KMS-11 (cell line): ENCODE data around the gene HOXD4.

ENCODE experiments used
- H2AFZ ChIP-seq: fragments of 200-600 bp; sonication (generic); 2 replicates; pipeline ENCODE4 v1.6.1; 2016; ENCODE audit warnings: antibody characterized with exemption, mixed run types, low read depth
- H3K27ac ChIP-seq: fragments of 200-600 bp; sonication (generic); 2 replicates; pipeline ENCODE4 v1.6.1; 2016; ENCODE audit warnings: mild to moderate bottlenecking, mixed run types
- H3K27me3 ChIP-seq: fragments of 200-600 bp; sonication (generic); 2 replicates; pipeline ENCODE4 v1.6.1; 2017; ENCODE audit warnings: mild to moderate bottlenecking, low read depth, mixed run types, moderate library complexity; ENCODE audit not compliant: insufficient read depth
- H3K36me3 ChIP-seq: fragments of 200-600 bp; sonication (generic); 2 replicates; pipeline ENCODE4 v1.6.1; 2017; ENCODE audit warnings: mild to moderate bottlenecking, mixed run types; ENCODE audit not compliant: insufficient read depth
- H3K4me1 ChIP-seq: fragments of 200-600 bp; sonication (generic); 2 replicates; pipeline ENCODE4 v1.6.1; 2016; ENCODE audit warnings: mild to moderate bottlenecking, low read depth, mixed run types; ENCODE audit not compliant: poor library complexity, severe bottlenecking
- H3K4me2 ChIP-seq: fragments of 200-600 bp; sonication (generic); 2 replicates; pipeline ENCODE4 v1.7.0; 2016; ENCODE audit warnings: mild to moderate bottlenecking, mixed run types
- H3K4me3 ChIP-seq: fragments of 200-600 bp; sonication (generic); IDR thresholded peaks from 2 replicates; pipeline ENCODE4 v1.6.1; 2017; ENCODE audit warnings: low read depth, low read length, mixed read lengths; ENCODE audit not compliant: insufficient read depth
- H3K79me2 ChIP-seq: fragments of 200-600 bp; sonication (generic); 2 replicates; pipeline ENCODE4 v1.6.1; 2016; ENCODE audit warnings: low read depth, mixed run types; ENCODE audit not compliant: insufficient read depth
- H3K9ac ChIP-seq: fragments of 200-600 bp; sonication (generic); 2 replicates; pipeline ENCODE4 v1.6.1; 2016; ENCODE audit warnings: mild to moderate bottlenecking, mixed run types
- H4K20me1 ChIP-seq: fragments of 200-600 bp; sonication (generic); 2 replicates; pipeline ENCODE4 v1.6.1; 2016; ENCODE audit warnings: mild to moderate bottlenecking, mixed run types; ENCODE audit not compliant: insufficient read depth
- CTCF ChIP-seq: fragments of 200-600 bp; sonication (generic); conservative IDR thresholded peaks from 2 replicates; pipeline ENCODE4 v1.6.1; 2017; ENCODE audit warnings: low read depth, mild to moderate bottlenecking, antibody characterized with exemption, low read length, moderate library complexity, mixed read lengths

Gene HOXD4

DNA sequence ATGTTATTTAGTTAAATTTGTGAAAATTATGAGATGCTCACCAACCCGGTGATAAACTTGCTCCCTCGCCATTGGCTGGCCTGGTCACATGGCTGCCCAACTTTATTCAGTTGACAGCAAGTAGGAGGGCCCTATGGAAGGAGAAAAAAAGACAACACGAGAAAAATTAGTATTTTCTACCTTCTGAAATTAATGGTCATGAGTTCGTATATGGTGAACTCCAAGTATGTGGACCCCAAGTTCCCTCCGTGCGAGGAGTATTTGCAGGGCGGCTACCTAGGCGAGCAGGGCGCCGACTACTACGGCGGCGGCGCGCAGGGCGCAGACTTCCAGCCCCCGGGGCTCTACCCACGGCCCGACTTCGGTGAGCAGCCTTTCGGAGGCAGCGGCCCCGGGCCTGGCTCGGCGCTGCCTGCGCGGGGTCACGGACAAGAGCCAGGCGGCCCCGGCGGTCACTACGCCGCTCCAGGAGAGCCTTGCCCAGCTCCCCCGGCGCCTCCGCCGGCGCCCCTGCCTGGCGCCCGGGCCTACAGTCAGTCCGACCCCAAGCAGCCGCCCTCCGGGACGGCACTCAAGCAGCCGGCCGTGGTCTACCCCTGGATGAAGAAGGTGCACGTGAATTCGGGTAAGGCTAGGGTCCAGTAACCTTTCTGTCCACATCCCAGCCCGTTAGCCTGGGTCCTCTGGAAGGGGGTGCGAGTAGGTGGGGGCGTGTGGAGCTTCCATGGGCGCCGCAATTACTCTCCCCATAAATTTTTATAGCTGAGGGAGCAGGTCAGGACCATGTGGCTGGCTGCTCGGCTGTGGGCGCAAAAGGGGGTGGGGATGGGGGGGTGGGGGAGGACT is at the start of gene HOXD4:
Gene HOXD4 (plus strand): TSS at position 109 of the 846 bp plus-strand sequence. CDS start 84 bp downstream, at position 193.
- TF ChIP-seq CTCF, result no peak
- H4K20me1 ChIP-seq, result no peaks in the 10 kb centered on the region
- no peaks in the 10 kb centered on the region for H3K4me1 ChIP-seq
- no peak within 1 kb of the TSS for H3K4me2 ChIP-seq
- H3K27ac ChIP-seq, result no peak within 1 kb of the TSS
- H3K36me3 ChIP-seq, result no peaks in the 10 kb centered on the region
- H3K27me3 ChIP-seq, result no peaks in the 10 kb centered on the region
- no peak within 1 kb of the TSS for H3K9ac ChIP-seq
- H3K4me3 ChIP-seq, result no peak within 1 kb of the TSS
- no peak within 1 kb of the TSS for H2AFZ ChIP-seq
- H3K79me2 ChIP-seq, result no peaks in the 10 kb centered on the region

DNA sequence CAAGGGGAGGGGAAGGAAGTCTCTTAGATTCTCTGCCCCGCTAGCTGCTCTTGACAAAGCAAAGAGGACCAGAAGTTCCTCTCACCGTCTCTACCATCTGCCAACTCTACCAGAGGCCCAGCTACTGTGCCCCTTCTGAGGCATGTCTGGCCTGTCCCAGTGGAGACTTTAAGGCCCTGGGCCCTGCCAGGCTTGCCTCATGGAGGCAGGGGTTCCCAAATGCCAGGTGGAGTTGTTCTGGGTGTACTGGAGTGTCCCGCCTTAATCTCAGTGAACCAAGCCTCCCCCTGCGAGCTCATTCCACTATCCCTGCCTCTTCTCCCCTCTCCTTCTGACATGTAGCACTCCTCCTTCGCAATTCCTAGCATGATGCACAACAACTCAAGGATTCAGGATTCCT is 49.5 kb upstream of the HOXD4 start:
- Histone ChIP-seq H3K36me3 (no peaks in the 10 kb centered on the region), H2AFZ (no peak overlapping the region), H3K27me3 (no peaks in the 10 kb centered on the region), H3K4me3 (no peak overlapping the region), H3K79me2 (no peaks in the 10 kb centered on the region), H3K27ac (no peak overlapping the region), H3K9ac (no peak overlapping the region), H3K4me2 (no peak overlapping the region), H4K20me1 (no peaks in the 10 kb centered on the region), H3K4me1 (no peaks in the 10 kb centered on the region)
- no peak for TF ChIP-seq CTCF

- H4K20me1 ChIP-seq, result no peaks in the 10 kb centered on the region
Observed at GRCh38 chr2:176102309-176102866, 49.0 kb upstream of the HOXD4 start.

GRCh38 chr2:176103194-176103593 is 48.2 kb upstream of the HOXD4 start:
- Histone ChIP-seq H3K36me3 (no peaks in the 10 kb centered on the region), H3K9ac (no peak overlapping the region), H3K4me3 (no peak overlapping the region), H3K4me2 (no peak overlapping the region), H3K27ac (no peak overlapping the region), H3K4me1 (no peaks in the 10 kb centered on the region), H4K20me1 (no peaks in the 10 kb centered on the region), H3K27me3 (no peaks in the 10 kb centered on the region), H2AFZ (no peak overlapping the region), H3K79me2 (no peaks in the 10 kb centered on the region)
- TF ChIP-seq CTCF, result no peak

More at GRCh38 chr2:176102309-176102866, 49.0 kb upstream of the HOXD4 start:
- Histone ChIP-seq H3K27ac (no peak overlapping the region), H3K4me2 (no peak overlapping the region), H3K4me3 (no peak overlapping the region), H3K9ac (no peak overlapping the region), H2AFZ (no peak overlapping the region), H3K79me2 (no peaks in the 10 kb centered on the region), H3K4me1 (no peaks in the 10 kb centered on the region), H3K36me3 (no peaks in the 10 kb centered on the region), H3K27me3 (no peaks in the 10 kb centered on the region)
- TF ChIP-seq CTCF, result no peak
